Measurements from ENCODE around the gene CDKL4. TPM values are rescaled to one million over a fixed set of nuclear protein-coding genes. Genes with fewer than 3 reads are reported as not detected.
"Not testable (repeated sequence)": the region's sequence is repeated elsewhere in the genome, so short reads cannot be mapped to it uniquely, and the experiment has no call there.

The CDKL4 gene
- polyA plus RNA-seq (ENCODE audit: insufficient read depth in 1 of 5, insufficient read length in 5 of 5, low replicate concordance in 1 of 5), result 1 to 10 TPM in 3 of 5 donors, under 1 TPM in 2; 0.40 to 2.0 (median 1.1) TPM
- long read RNA-seq, donor 1, result 0 reads
- long read RNA-seq, donor 2, result 0 reads
- long read RNA-seq, donor 3, result 0 reads
- long read RNA-seq, donor 4, result 0 reads
- long read RNA-seq, donor 5, result 0 reads
- long read RNA-seq, donor 6, result 0 reads
- long read RNA-seq, donor 7, result 0 reads
- long read RNA-seq, donor 8, result 0 reads

DNA sequence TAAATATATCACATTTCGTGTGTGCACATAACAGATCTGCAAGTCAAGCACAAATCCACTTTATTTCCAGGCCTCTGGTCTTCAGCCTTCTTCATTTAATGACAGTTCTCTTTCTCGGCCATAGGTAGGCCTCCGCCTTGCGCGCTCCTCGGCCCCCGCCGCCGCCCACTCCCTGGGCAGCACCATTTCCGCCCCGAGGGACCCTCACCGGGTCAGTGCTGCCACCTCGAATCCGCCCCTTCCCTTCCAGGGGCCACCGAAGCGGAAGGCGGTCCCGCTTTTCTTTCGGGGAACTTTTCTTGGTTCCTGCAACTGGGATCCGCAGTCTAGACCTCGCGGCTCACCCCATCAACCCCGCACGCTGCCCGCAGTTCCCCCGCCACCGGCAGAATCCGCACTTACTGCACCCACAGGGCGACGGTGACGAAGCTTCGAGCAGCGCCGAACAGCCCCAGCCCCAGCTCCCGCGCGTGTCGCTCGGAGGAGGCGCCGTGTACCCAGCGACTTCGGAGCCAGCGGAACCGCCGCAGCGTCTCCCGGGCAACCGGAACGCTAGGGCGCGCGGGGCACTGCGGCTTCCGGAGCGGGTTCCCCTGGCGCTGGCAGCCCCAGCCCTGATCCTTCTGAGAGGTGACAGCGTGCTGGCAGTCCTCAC lies at the start of gene CDKL4:
CDKL4 (minus strand) TSS at position 502 of the 655 bp plus-strand sequence.
- DNase-seq, result no peak

DNA sequence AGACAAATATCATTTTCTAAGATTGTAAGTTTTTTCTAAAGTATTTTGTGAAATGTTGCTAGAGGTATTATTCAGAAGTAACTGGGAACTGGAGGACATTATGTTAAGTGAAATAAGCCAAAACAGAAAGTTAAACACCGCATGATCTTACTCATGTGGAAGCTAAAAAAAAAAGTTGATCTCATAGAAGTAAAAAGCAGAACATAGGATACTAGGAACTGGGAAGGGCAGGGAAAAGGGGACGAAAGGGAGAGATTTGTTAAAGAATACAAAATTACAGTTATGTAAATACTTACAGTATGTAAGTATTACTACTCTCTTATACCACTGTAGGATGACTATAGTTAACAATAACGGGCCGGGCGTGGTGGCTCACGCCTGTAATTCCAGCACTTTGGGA lies 46.7 kb upstream of the CDKL4 start:
- no peak for DNase-seq

DNA sequence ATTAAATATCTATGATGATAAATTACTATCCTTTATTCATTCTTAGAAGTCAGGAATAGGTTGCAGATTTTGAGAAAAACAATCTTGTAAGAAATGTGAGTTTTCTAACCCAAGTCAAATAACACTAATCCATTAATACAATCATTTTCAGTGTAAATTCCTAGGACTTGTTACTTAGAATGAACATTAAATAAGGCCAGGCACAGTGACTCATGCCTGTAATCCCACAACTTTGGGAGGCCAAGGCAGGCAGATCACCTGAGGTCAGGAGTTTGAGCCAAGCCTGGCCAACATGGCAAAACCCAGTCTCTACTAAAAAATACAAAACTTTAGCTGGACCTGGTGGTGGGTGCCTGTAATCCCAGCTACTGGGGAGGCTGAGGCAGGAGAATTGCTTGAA lies 45.8 kb upstream of the CDKL4 start:
- DNase-seq, result no peak

- no peak for DNase-seq
Measured at GRCh38 chr2:39283561-39283960, 39.8 kb upstream of the CDKL4 start.

DNA sequence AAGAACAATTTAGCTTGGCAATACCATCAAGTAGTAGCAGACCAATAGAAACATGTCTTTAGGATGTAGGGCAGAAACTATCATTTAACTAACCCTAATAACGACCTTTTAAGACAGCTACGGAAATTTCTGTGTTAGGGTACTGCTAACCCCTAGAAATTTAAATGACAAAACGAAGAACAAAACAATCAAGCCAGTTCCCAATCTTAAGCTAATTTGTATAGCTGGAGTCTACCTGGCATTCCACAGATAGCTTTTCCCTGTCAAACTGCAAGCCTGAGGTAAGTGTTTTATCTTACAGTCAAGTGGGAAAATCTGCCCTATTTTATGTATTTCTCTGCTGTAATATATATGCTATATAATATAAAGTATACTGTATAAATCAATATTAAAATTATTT lies 37.6 kb upstream of the CDKL4 start:
- DNase-seq, result no peak

- DNase-seq, result no peak
Measured at GRCh38 chr2:39275016-39275415, 31.2 kb upstream of the CDKL4 start.

GRCh38 chr2:39269941-39270340 lies 26.2 kb upstream of the CDKL4 start:
- peak; percentile 22 to 24 for DNase-seq

GRCh38 chr2:39266916-39267434 lies 23.2 kb upstream of the CDKL4 start:
- no peak for DNase-seq

- no peak for DNase-seq
Measured at GRCh38 chr2:39266139-39266805, 22.5 kb upstream of the CDKL4 start.

DNA sequence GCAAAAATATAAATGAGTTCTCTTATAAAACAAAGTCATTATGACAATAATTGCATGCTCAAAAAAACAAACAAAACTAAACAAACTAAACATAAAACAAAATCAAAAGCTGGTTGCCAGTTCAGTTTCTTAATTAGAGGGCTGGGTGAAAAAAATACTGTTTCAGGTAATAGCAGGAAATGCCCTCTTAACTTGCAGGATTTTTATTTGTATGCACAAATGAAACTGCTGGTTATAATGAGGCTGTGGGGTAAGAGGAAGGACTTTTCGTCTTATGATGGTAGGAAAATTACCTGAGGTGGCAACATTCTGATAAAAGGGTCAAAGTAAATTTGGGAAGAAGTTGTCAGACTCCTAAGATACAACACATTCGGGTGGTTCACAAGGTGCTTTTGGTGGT lies 21.5 kb upstream of the CDKL4 start:
- no peak for DNase-seq

DNA sequence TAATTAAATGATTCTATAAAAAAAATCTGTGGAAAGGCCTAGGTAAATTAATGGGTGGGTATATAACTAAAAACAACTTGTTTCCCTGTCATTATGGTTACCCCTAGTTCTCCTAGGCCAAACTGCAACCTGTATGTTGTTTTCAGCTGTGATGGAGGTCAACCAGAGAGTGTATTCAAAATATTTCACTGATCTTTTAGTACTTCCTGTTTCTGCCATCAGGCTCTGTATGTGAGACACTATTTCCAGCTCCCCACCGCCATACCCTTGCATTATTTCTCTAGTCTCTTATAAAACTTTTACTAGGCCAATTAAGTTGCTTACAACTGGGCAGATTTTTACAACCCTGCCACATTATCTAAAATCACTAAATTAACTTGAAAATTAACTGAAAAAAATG lies 21.0 kb upstream of the CDKL4 start:
- no peak for DNase-seq

DNA sequence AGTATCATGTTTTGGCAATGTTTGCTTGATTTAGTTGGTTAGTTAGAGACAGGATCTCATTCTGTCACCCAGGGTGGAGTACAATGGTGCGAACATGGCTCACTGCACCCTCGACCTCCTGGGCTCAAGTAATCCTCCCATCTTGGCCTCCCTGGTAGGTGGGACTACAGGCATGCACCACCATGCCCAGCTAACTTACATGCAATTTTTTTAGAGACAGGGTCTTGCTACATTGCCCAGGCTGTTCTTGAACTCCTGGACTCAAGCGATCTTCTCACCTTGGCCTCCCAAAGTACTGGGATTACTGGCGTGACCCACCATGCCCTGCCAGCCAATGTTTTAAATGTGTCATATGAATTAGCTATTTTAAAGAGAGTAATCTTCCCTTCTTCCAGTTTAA lies 16.3 kb upstream of the CDKL4 start:
- DNase-seq, result no peak

- no peak for DNase-seq
Measured at GRCh38 chr2:39256040-39256439, 12.3 kb upstream of the CDKL4 start.

DNA sequence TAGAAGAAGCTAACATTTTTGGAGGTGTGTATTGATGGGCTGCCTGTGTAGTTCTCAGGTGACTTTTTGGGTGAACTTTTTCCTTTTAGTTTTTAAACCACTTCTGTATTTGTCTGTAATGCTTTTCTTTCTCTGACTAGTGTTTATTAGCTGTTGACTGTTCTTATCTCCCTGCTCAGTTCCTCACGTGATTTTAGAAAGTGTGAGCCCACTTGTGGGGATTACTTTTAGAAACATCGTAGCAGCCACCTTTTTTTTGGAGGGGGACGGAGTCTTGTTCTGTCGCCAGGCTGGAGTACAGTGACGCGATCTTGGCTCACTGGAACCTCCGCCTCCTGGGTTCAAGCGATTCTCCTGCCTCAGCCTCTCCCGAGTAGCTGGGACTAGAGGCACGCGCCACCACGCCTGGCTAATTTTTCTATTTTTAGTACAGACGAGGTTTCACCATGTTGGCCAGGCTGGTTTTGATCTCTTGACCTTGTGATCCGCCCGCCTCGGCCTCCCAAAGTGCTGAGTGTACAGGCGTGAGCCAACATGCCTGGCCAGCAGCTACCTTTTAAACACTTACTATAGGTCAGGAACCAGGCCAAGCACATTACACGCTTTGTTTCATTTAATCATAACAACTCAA lies 9.2 kb upstream of the CDKL4 start:
- no peak for DNase-seq

DNA sequence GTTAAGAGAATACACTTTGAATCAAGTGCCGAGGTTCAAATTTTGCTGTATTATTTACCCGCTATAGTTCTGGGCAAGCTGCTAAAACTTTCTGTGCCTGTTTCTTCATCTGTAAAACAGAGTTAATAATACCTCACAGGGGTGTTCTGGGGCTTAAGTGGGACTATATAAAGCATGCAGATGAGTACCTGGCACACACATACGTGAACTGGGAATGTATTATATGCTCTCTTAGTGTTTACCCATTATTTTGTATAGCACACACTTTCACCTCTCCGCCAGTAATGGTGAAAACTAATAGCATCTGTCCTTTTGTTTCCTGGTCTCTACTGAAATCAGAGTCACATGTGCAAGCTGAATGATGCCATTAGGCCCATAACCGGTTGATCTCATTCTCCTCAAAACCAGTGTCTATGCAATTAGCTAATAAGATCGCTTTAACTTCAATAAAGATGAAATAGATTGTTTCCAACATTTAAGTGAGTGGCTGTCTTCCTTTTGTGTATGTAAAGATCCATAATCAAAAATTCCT lies 3.8 kb upstream of the CDKL4 start:
- DNase-seq, result no peak

DNA sequence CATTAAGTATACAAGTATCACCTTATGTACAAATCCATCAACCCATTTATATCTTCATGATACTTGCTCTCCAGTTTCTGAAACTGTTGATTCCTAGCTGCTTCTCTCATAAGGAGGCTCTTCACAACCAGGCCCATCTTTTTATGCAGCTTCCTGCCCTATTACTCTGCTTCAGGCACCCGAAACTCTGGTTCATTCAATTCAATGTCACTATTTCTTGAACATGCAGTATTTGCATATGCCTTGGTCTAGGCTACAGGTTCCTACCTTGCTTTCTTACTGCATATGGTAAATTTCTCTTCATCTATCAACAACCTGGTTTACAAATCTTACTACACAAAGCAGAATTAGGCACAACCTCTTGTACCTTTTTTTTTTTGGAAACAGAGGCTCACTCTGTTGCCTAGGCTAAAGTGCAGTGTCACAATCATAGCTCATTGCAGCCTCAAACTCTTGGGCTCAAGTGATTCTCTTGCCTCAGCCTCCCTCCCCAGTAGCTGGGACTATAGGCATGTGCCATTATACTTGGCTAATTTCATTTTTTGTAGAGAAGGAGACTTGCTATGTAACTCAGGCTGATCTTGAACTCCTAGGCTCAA lies 2.7 kb upstream of the CDKL4 start:
- DNase-seq, result no peak

- DNase-seq, result not testable (repeated sequence)
Measured at GRCh38 chr2:39244963-39245625, 1.3 kb upstream of the CDKL4 start.

DNA sequence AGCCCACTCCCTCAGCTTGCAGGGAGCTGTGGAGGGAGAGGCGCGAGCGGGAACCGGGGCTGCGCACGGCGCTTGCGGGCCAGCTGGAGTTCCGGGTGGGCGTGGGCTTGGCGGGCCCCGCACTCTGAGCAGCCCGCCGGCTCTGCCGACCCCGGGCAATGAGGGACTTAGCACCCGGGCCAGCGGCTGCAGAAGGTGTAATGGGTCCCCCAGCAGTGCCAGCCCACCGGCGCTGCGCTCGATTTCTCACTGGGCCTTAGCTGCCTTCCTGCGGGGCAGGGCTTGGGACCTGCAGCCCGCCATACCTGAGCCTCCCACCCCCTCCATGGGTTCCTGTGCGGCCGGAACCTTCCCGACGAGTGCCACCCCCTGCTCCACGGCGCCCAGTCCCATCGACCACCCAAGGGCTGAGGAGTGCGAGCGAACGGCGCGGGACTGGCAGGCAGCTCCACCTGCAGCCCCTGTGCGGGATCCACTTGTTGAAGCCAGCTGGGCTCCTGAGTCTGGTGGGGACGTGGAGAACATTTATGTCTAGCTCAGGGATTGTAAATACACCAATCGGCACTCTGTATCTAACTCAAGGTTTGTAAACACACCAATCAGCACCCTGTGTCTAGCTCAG lies 582 bp upstream of the CDKL4 start:
- DNase-seq, result not testable (repeated sequence)

DNA sequence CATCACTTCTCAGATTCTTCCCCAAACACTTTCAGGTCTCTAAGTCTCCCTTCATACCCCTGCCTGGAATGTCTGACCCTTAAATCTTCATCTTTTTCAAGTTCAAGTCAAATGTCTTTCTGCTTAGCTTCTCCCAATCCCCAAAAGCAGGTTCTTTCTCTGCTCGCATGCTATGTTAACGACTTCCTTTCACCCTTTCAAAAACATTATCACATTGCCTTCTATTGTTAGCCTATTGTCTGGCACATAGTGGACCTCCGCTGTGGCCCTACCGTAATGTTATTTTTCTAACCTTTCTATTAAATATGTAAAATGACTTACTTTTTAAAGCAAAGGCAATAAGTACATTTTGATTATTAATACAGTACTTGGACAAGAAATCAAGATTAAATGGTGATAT lies 2.2 kb downstream of the CDKL4 start:
- no peak for DNase-seq

DNA sequence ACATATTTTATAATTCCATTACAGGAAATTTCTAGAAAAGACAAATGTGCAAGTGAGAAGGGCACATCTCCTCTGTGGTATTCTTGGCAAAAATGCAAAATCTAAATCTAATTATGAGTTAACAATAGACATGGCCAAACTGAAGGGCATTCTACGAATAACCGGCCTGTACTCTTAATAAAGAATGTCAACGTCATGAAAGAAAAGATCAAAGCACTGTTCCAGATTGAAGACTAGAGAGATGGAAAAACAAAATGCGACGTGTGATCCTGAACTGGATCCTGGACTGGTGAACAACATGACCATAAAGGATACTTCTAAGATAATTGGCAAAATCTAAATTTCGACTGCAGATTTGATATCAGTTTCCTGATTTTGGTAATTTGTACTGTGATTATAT lies 3.0 kb downstream of the CDKL4 start:
- DNase-seq, result no peak

DNA sequence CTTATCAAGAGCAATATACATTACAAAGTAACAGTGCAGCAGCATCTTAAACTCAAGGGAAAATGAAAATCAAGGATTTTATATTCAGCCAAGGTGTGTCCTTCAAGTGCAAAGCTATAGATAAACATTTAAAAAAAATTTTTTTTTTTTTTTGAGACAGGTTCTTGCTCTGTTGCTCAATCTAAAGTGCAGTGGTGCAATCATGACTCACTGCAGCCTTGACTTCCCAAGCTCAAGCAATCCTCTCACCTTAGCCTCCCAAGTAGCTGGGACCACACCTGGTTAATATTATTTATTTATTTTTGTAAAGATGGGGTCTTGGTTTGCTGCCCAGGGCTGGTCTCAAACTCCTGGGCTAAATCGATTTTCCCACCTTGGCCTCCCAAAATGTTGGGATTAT lies 9.0 kb downstream of the CDKL4 start:
- DNase-seq, result no peak
